NCI-H510A (cell line): Measurements from ENCODE around the gene SNX27.
"Not testable (repeated sequence)": the region's sequence is repeated elsewhere in the genome, so short reads cannot be mapped to it uniquely, and the experiment has no call there.

Experiments
- DNase-seq: peaks from one replicate; lab custom pipeline; 2025; lab: John Stamatoyannopoulos, UW

Gene SNX27

DNA sequence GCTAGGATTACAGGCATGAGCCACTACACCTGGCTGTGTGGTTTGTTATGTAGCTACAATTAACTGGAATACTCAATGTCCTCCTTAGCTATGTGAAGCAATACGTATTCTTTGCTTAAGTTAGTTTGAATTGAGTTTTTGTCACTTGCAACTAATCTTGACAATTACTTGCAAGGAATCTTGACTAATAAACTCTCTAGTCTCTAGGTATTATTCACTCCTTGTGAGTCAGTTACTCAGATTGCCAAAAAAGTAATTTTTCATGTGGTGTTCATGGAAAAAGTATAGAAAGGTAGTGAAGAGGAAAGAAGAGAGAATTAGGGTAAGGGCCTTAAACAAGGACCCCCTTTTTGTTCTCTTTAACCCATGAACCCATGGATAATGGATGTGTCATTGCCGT, 7.6 kb upstream of the SNX27 start:
- no peak for DNase-seq

DNA sequence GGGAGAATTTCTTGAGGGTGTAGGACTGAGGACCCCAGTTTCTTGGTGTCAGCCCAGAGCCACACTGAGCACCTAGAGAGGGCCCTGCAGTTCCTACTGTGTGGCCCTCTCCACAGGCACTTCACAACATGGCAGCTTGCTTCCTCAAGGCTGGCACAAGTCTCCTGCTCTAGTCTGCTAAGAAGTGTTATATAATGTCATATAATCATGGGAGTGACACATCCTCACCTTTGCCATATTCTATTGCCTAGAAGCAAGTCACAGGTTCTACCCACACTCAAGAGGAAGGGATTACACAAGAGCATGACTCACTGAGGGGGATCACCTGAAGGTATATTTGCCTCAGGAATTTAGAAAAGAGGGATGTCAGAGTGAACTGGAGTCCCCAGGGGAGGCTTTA, 5.5 kb upstream of the SNX27 start:
- no peak for DNase-seq

DNA sequence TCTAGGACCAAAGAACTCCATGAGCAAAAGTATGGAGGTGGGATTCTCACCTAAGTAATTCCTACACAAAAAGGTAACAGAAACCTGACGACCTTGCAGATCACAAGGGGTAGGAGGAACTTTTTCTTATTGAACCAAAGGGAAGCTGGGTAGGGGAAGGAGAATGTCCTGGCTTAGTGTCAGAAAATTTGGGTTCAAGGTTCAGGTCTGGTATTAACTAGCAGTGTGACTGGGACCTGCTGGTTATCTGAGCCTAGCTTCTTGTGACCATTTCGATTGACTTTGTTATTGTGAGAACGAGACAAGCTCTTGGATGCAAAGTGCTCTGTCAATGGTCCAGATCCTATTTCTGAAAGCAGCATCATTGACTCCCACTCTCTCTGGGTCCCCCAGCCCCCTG, 5.0 kb upstream of the SNX27 start:
- no peak for DNase-seq

DNA sequence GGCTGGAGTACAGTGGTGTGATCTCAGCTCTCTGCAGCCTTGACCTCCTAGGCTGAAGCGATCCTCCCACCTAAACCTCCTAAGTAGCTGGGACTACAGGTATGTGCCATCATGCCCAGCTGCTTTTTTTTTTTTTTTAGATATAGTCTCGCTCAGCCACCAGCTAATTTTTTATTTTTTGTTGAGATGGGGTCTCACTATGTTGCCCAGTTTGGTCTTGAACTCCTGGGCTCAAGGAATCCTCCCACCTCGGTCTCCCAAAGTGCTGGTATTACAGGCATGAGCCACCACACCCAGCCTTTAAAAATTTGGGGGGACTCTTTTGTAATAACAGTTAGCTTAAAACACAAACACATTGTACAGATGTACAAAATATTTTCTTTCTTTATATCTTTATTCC, 1.7 kb upstream of the SNX27 start:
- DNase-seq = no peak

DNA sequence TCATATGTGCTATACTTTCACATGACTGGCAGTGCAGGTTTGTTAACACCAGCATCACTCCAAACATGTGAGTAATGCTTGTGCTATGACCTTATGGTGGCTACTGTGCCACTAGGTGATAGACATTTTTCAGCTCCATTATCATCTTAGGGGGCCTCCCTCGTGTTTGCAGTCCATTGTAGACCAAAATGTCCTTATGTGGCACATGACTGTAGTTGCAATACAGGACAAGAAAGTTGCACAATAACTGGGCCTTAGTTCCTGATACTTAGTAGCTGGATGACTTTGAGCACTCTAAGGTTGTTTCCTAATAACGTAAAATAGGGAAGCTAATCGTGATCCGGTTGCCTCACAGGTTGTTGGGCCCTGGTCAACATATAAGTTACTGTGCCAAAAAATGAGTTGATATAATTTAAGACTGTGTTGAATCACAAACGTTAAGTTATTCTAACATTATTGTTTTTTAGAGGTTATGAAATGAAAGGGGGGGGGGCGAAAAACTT, 511 bp upstream of the SNX27 start:
- DNase-seq = no peak

DNA sequence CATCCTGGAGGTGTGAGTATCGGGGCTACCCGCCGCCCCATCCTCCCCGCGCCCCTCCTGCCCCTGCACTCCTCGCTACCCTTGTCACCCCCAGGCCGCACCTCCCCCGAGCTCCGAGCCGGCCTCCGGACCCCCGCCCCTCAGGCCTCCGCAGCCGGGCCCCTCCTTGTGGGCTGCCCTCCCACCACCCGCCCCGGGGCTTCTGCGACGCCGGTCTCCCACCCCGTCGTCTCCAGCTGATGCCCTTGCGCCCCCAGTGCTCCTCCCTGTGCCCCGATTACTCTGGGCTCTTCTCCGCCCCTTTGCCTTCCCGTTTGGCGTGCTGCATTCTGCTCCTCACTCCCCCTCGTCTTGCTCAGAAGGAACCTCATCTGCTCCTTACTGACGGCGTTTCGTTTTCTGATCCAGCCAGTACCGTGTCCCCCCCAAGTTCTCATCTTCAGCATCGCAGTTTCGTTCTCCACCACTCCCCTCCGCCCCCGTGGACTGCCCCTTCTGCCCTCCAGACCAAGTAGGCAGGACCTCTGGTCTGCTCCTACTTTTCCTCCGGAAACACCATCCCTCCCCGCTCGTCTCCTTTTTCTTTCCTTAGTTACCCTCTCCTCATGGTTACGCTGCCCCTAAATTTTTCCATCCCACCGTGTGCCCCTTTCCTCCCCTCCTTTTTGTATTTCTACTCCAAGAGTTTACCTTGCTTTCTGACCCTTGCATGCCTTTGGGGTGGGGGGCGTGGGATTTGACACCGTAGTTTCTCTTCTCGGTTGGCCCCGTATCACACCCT, 841 bp downstream of the SNX27 start:
- DNase-seq = no peak

DNA sequence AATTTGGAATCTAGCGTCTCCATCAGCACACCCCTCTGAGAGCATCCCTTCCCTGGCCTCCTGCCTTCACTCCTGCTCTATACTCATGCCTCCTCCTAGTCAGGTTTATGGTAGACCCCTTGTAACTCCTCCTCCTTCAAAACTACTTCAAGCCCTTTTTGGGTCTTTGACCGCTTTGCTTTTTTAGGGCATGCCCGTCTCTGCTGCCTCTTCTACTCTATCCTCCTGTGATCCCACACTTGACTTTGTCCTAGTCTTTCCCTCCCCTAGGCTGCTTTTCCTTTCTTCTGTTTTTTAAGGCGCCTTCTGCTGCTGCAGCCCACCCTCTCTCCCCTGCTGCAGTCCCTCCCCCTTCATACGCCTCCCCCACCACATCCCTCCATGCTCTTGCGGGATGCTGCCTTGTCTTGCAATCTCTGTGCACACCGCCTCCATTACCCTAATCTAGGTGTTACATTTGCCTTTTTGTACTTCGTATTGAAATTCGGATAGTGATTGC, 1.5 kb downstream of the SNX27 start:
- DNase-seq = no peak

DNA sequence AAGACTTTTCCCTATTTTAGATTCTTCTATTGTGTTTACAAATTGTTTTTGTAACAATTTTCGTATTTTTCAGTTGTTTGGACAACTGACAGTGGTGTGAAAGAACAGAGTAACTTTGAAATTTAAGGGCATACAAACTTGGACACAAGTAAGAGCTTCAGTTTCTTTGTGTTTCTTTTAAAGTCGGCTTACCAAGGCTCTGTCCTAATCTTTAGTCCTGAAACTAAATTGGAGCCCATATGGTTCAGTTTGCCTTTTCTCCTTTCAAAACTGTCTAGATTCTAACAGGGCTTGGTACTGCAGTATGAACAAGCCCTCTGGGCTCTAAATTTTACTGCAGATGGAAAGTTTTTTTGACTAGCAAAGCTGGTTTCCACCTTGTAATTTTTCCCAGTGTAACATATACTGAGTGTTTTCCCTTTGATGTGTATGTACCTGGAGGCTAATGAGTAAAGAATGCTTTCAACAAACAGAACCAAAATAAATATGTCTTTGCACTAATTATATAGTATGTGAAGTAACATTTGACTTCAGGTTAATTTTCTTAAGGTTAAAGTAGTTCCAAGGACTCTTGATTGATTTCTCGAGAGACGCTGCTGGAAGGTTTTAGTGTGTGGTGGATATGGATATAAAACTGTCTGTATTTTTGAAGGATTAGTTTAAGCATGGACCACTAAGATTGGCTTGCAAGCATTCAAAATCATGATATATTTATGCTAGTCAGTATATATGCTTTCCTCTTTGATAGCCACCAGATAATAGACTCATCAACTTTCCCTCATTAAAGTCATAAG, 4.1 kb downstream of the SNX27 start:
- DNase-seq = no peak

DNA sequence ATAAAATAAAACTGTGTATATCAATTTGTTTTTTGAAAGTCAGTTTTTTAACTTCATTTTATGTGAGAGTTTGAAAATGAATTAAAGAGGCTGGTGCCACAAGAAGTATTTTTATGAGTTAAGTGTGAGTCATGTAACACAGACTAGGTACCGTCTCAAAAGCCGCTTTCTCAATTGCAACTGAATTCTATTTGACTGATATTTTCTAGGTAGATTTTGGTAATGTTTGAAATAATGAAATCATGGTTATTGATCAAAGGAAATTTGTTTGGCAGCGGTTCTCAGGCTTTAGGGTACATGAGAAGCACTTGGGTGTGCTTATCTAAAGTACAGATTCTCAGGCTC, 4.6 kb downstream of the SNX27 start:
- no peak for DNase-seq

DNA sequence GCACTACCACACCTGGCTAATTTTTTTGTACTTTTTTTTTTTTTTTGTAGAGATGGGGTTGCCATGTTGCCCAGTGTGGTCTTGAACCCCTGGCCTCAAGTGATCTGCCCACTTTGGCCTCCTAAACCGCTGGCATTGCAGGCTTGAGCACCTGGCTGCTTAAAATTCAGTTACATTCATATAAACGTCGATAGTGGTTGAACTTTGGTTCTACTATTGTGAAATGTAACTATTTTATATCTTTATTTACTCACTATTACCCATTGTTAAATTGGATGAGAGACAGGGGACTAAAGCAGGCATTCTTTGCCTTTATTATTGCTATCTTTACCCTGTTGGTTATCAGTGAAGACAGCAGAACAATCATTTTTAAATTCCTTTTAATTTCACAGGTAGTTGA, 6.2 kb downstream of the SNX27 start:
- DNase-seq = no peak

DNA sequence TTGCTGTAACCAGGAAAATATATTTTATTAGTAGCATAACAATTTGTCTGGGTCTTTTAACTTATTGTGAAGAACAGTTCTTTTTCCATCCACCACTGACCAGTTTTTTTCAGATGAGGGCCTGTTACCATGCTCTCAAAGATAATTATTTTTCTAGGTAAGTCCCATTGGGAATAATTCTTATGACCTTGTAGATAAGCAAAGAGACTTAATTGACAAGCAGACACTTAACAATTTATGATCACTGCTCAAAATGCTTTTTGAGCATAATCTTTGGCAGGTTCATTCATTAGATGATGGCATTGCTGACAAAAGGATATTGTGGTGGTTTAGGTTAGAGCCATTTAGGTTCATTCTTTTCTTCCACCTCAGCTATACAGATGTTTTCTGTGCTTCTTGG, 6.6 kb downstream of the SNX27 start:
- DNase-seq = no peak

DNA sequence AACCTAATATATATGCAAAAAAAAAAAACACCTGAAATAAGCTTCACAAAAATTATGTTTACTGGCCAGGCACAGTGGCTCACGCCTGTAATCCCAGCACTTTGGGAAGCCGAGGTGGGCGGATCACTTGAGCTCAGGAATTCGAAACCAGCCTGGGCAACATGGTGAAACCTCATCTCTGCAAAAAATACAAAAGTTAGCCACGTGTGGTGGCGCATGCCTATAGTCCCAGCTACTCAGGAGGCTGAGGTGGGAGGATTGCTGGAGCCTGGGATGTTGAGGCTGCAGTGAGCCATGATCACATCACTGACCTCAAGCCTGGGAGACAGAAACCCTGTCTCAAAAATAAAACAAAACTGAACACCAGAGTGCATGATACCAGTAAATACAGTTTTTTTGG, 7.1 kb downstream of the SNX27 start:
- DNase-seq = not testable (repeated sequence)

DNA sequence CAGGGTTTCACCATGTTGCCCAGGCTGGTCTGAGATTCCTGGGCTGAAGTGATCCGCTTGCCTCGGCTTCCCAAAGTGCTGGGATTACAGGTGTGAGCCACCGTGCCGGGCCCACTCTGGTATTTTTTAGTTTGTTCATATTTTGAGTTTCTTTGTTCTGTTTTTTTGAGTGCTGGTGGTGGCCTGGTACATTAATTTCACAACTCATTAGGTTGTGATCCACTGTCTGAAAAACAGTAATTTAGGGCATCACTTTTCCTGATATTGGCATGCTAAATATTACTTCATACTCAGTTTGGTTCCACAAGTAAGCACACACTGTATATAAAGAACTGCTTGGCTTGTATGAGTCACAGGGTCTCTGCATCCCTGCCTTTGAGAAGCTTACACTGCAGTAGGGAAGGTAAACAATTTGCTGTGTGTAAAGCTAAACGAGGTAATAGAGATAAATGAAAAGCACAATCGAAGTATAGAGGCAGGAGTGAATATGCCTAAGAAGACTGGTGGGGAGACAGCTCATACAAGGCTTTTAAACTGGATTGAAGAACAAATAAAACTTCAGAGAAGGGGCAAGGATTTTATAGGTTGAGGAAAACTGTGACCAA, 7.7 kb downstream of the SNX27 start:
- DNase-seq = no peak

DNA sequence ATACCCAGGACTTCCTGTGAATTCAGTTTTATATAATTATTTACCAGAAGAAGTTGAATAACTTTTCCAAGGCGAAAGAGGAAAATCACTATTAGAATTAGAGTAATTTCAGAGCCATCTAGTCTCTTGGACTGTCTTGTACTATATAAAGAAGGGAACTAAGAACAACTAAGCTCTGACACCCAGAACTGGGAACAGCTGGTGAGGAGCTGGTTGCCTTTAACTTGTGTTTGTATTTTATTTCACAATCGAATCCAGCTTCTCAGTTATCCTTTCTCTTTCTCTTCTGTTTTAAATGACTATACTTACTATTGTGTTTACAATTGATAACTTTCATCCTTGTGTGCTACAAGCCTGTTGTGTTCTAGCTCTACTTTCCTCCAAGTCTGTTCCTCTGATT, 8.4 kb downstream of the SNX27 start:
- no peak for DNase-seq

DNA sequence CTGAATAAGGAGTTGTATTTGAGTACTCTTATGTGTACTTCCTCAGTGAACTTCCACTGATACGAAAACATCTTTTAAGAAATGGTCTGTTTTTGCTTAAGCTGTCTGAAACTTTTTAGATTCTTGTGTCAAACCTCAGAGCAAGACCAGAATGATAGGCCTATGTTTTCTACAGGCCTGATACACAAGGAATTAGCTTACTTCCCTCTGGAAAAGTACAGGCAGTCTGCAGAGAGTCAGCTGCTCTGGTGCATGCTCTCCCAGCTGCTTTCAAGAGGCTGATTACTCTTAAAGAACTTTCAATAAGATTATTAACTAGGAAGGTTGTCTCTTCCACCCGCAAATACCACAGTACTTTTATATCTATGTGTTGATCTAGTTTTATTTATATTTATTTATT, 9.5 kb downstream of the SNX27 start:
- no peak for DNase-seq

DNA sequence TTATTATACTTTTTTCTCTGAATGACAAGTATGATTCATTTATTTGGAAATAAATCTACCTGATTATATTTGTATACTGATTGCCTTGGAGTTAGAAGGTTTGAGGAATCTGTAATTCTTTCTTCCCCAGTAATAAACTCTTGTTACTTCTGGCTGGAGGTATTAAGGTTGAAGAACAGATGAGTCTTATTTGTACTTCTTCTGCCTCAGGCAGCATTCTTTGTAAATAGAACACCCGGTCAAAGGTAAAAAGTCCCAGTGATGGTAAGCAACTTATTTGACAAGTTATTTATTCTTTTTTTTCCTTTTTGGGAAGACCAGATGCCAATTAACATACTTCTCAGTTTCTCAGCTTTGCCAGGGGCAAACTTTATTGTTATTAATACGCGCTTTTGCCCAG, 12.9 kb downstream of the SNX27 start:
- DNase-seq = no peak

DNA sequence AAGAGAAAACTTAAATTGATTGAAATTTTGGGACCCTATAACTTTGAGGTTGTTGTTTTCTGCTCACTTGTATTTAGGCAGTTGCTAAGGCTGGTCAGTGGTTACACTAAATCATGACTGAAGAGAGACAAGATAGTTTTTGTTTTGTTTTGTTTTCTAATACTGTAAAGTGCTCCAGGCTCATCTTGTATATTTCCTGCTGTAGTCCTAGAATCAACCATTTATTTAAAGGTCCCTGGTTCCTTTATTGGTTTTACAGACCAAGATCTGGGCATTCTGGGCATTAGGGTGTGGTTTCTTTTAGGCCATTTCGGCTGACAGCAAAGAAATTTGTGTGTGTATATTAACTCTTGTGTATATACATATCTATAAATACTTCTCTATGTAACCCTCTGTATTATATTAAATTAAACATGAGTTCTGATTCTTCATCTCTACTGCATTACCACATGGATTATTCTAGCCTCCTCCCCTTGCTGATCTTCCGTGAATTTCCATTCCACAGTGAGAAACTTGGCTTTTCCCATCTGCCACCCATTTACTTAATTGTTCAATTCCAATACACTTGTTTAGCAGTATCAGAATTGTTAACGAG, 15.0 kb downstream of the SNX27 start:
- no peak for DNase-seq

DNA sequence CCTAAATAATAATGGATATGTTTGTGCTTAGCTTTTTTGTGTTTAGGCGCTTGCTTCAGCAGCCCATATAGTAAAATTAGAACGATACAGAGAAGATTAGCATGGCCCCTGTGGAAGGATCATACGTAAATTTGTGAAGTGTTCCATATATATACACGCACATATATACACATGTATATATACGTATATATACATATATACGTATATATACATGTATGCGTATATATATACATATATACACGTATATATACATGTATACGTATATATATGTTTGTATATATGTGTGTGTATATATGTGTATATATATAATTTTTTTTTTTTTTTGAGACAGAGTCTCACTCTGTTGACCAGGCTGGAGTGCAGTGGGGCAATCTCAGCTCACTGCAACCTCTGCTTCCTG, 17.4 kb downstream of the SNX27 start:
- DNase-seq = no peak

DNA sequence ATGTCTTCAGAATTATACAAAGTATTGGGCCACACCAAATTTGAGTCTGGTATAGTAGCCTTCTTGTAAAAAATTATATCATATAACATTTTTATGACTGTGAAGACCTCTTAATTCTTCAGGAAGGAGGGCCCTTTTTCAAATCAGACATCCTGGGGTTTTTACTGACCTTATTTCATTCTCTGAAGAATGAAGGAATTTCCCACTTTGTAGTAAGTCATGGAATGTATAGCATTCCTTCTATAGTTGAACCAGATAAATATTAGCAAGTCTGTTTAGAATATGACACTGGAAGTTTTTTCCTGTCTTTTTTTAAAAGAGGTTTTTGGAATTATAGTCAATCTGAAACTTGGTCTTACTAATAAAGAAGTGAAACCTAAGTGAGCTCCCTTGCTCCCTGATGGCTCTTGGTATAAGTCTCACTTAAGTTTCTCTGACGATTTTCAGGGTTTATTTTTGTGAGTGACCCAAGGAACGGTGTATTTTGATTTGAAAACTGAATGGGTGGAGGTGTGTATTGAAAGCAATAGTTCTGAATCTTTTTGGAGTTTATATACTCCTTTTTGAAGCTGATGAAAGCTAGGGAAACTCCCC, 23.7 kb downstream of the SNX27 start:
- DNase-seq = no peak

DNA sequence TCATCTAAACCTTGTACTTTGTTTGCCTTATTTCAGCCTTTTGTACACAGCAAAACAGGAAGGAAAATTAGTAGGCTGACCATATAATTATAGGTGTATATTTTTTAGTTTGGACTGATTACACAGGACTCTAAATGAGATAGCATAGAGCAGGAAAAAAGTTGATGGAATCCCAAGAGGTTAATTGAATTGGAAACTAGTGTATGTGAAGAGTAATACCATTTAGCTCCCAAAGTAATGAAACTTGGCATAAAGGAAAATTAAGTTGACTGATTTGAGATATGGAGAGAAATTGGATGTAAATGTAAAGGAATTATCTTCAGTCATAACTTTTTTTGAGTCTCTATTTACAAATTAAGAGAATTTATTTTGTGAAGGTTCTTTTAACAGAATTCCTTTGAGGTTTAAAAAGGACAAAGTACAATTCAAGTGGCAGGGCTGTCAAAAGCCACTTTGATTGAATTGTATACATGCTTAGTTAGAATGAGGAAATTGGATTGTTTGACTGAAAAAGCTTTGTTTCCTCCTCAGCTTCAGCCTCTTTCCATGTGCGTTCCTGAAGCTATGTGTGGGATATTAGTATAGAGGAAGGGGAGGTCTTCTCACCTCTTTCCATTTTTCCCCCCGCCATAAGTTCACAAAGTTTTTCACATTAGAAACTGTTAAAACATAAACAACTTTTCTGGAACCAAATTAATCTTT, 26.4 kb downstream of the SNX27 start:
- no peak for DNase-seq

DNA sequence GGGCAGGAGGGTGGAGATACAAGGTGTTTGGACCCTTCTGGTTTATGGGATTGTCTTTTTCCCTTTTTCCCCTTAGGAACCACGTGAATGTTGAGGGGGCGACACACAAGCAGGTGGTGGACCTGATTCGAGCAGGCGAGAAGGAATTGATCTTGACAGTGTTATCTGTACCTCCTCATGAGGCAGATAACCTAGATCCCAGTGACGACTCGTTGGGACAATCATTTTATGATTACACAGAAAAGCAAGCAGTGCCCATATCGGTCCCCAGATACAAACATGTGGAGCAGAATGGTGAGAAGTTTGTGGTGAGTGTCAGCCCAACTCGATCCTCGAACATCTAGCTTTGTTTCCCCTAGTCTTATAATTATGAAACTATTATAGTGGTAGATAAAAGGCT, 27.0 kb downstream of the SNX27 start:
- DNase-seq = no peak

DNA sequence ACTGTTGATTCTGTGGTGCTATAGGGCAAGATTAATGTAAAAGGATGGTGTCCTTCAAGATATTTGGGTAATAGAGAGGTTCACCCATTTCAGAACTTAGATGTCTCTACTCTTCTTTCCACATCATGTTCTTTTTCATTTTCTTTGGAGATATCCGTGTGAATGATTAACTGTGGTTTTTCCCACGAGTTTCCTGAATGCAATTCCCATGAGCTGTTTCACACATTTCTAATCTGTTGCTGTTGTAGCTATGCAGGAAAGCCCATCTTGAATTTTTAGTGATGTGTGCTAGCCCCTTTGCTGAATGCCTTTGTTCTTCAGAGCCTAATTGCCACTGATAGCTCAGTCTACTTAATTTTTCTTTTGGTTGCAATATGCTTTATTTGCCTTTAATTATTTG, 27.6 kb downstream of the SNX27 start:
- DNase-seq = no peak
